ENCODE data around the gene LINGO3.
"Not testable (repeated sequence)": the region's sequence is repeated elsewhere in the genome, so short reads cannot be mapped to it uniquely, and the experiment has no call there.

Gene LINGO3

GRCh38 chr19:2288338-2288817, 19.6 kb downstream of the LINGO3 start:
- Histone ChIP-seq H2AFZ (ENCODE audit: low read length, unreplicated experiment) (no peak overlapping the region), H3K4me3 (ENCODE audit: low read depth, low read length) (no peak overlapping the region), H3K36me3 (ENCODE audit: insufficient read depth, low read length) (no peaks in the 10 kb centered on the region), H3K79me2 (ENCODE audit: control insufficient read depth, insufficient read depth, low read length, unreplicated experiment) (no peaks in the 10 kb centered on the region), H3K27me3 (ENCODE audit: insufficient read depth, low read length) (peaks cover 31% of the 10 kb centered on the region), H3K27ac (ENCODE audit: low read depth, low read length) (no peak overlapping the region), H3K4me1 (ENCODE audit: control insufficient read depth, insufficient read depth, low read length, unreplicated experiment) (peaks cover 4% of the 10 kb centered on the region)

- Histone ChIP-seq H3K4me3 (ENCODE audit: low read depth, low read length) (no peak overlapping the region), H2AFZ (ENCODE audit: low read length, unreplicated experiment) (no peak overlapping the region), H3K27ac (ENCODE audit: low read depth, low read length) (no peak overlapping the region), H3K4me1 (ENCODE audit: control insufficient read depth, insufficient read depth, low read length, unreplicated experiment) (peaks cover 4% of the 10 kb centered on the region), H3K27me3 (ENCODE audit: insufficient read depth, low read length) (peaks cover 31% of the 10 kb centered on the region), H3K79me2 (ENCODE audit: control insufficient read depth, insufficient read depth, low read length, unreplicated experiment) (no peaks in the 10 kb centered on the region), H3K36me3 (ENCODE audit: insufficient read depth, low read length) (no peaks in the 10 kb centered on the region)
Measured at GRCh38 chr19:2287585-2288337, 20.2 kb downstream of the LINGO3 start.

DNA sequence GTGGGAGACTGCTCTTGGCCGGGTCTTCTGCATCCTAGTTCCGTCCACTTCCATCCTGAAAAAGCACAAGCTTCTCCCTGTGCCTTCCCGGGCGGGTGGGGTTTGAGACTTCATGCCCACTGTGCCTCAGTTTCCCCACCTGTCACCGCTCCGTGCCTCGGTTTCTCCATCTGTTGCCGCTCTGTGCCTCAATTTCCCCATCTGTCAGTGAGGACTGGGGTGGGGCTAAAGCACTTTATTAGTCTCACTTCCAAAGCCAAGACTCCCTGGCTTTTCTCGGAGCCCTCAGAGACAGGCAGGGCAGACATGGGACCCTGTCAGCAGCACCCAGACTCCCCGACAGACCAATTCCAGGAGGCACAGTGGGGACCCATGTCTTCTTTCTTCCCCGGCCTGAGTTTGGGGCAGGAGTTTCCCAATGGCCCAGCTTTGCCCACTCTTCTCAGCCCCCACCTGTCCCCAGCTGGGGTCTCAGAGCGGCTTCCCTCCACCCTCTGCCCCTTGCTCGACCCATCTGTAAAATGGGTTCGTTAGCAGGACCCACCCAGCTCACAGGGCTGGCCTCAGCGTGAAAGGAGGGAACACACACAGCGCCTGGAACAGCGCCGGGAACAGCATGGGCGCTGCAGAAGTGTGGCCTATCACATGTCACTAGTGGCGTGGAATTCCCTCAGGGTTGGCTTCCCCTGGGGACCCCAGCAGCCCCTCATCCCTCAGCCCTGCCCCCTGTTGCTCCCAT, 21.4 kb downstream of the LINGO3 start:
- no peaks in the 10 kb centered on the region for H3K79me2 ChIP-seq (ENCODE audit: control insufficient read depth, insufficient read depth, low read length, unreplicated experiment)
- H3K36me3 ChIP-seq (ENCODE audit: insufficient read depth, low read length) = no peaks in the 10 kb centered on the region
- H3K4me3 ChIP-seq (ENCODE audit: low read depth, low read length) = no peak overlapping the region
- no peak overlapping the region for H2AFZ ChIP-seq (ENCODE audit: low read length, unreplicated experiment)
- no peak overlapping the region for H3K27ac ChIP-seq (ENCODE audit: low read depth, low read length)
- peaks cover 8% of the 10 kb centered on the region for H3K4me1 ChIP-seq (ENCODE audit: control insufficient read depth, insufficient read depth, low read length, unreplicated experiment)
- peaks cover 30% of the 10 kb centered on the region for H3K27me3 ChIP-seq (ENCODE audit: insufficient read depth, low read length)

DNA sequence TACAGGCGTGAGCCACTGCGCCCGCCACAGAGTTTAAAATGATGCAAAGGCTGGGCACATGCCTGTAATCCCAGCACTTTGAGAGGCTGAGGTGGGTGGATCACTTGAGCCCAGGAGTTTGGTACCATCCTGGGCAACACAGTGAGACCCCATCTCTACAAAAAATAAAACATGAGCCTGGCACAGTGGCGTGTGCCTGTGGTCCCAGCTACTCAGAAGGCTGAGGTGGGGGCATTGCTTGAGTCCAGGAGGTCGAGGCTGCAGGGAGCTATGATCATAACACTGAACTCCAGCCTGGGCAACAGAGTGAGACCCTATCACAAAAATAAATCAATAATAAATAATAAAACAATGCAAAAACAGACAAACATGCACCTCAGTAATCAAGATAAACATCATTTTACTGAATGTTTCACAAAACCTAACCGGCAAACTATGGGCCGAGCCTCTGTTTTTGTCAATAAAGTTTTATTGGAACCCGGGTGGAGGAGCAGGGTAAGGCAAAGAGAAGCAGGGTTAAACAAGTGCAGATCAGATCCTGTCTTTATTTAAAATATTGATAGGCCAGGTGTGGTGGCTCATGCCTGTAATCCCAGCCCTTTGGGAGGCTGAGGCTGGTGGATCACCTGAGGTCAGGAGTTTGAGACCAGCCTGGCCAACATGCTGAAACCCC, 24.0 kb downstream of the LINGO3 start:
- no peak overlapping the region for H2AFZ ChIP-seq (ENCODE audit: low read length, unreplicated experiment)
- no peaks in the 10 kb centered on the region for H3K79me2 ChIP-seq (ENCODE audit: control insufficient read depth, insufficient read depth, low read length, unreplicated experiment)
- H3K36me3 ChIP-seq (ENCODE audit: insufficient read depth, low read length) = no peaks in the 10 kb centered on the region
- peaks cover 4% of the 10 kb centered on the region; the same call in 1 of the 2 replicates for H3K27me3 ChIP-seq (ENCODE audit: insufficient read depth, low read length)
- peaks cover 4% of the 10 kb centered on the region for H3K4me1 ChIP-seq (ENCODE audit: control insufficient read depth, insufficient read depth, low read length, unreplicated experiment)
- no peak overlapping the region for H3K4me3 ChIP-seq (ENCODE audit: low read depth, low read length)
- no peak overlapping the region for H3K27ac ChIP-seq (ENCODE audit: low read depth, low read length)

DNA sequence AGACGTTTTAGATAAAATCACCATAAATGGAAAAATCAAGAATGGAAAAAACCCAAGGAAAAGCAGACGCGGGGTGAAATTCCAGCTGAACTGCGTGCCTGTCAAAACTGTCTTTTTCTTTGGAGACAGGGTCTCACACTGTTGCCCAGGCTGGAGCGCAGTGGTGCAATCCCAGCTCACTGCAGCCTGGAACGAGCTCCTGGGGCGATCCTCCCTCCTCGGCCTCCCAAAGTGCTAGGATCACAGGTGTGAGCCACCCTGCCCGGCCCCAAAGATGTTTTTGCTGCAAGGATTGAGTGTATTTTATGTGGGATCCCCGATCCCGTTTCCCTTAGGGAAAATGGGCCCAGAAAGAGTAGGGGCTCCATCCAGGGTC, 25.1 kb downstream of the LINGO3 start:
- Histone ChIP-seq H2AFZ (ENCODE audit: low read length, unreplicated experiment) (no peak overlapping the region), H3K79me2 (ENCODE audit: control insufficient read depth, insufficient read depth, low read length, unreplicated experiment) (no peaks in the 10 kb centered on the region), H3K4me1 (ENCODE audit: control insufficient read depth, insufficient read depth, low read length, unreplicated experiment) (peaks cover 4% of the 10 kb centered on the region), H3K4me3 (ENCODE audit: low read depth, low read length) (no peak overlapping the region), H3K36me3 (ENCODE audit: insufficient read depth, low read length) (no peaks in the 10 kb centered on the region), H3K27me3 (ENCODE audit: insufficient read depth, low read length) (no peaks in the 10 kb centered on the region), H3K27ac (ENCODE audit: low read depth, low read length) (no peak overlapping the region)

- Histone ChIP-seq H3K4me1 (ENCODE audit: control insufficient read depth, insufficient read depth, low read length, unreplicated experiment) (peaks cover 4% of the 10 kb centered on the region), H3K36me3 (ENCODE audit: insufficient read depth, low read length) (no peaks in the 10 kb centered on the region), H2AFZ (ENCODE audit: low read length, unreplicated experiment) (no peak within 1 kb of the TSS), H3K27ac (ENCODE audit: low read depth, low read length) (no peak within 1 kb of the TSS), H3K4me3 (ENCODE audit: low read depth, low read length) (peak within 1 kb of the TSS; percentile 29; the same call in 1 of the 2 replicates), H3K79me2 (ENCODE audit: control insufficient read depth, insufficient read depth, low read length, unreplicated experiment) (no peaks in the 10 kb centered on the region), H3K27me3 (ENCODE audit: insufficient read depth, low read length) (no peaks in the 10 kb centered on the region)
Measured at GRCh38 chr19:2282062-2282861, 25.7 kb downstream of the LINGO3 start, which contains the start of gene PEAK3. TSS of gene PEAK3 (minus strand) at chr19:2282175. CDS start at chr19:2280931, 1,244 bp downstream.

DNA sequence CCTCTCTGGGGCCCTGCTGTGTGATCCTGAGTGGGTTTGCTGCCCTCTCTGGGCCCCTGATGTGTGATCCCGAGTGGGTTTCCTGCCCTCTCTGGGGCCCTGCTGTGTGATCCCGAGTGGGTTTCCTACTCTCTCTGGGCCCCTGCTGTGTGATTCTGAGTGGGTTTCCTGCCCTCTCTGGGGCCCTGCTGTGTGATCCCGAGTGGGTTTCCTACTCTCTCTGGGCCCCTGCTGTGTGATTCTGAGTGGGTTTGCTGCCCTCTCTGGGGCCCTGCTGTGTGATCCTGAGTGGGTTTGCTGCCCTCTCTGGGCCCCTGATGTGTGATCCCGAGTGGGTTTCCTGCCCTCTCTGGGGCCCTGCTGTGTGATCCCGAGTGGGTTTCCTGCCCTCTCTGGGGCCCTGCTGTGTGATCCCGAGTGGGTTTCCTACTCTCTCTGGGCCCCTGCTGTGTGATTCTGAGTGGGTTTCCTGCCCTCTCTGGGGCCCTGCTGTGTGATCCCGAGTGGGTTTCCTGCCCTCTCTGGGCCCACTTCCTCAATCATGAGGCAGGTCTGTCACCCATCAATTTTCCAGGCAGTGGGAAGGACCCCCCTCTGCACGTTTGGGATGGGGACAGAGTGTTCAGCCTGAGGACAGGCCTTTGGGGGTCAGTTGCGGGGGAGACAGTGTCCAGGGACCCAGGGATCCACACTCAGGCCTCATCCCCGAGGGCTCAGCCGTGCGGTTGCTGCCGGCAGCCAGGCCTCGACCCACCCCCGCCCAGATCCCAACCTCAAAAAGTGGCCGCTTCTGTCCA, 26.5 kb downstream of the LINGO3 start:
- H3K4me3 ChIP-seq (ENCODE audit: low read depth, low read length) = peak overlapping the region; percentile 29; the same call in 1 of the 2 replicates
- not testable (repeated sequence) for H2AFZ ChIP-seq (ENCODE audit: low read length, unreplicated experiment); H3K27me3 ChIP-seq (ENCODE audit: insufficient read depth, low read length)

DNA sequence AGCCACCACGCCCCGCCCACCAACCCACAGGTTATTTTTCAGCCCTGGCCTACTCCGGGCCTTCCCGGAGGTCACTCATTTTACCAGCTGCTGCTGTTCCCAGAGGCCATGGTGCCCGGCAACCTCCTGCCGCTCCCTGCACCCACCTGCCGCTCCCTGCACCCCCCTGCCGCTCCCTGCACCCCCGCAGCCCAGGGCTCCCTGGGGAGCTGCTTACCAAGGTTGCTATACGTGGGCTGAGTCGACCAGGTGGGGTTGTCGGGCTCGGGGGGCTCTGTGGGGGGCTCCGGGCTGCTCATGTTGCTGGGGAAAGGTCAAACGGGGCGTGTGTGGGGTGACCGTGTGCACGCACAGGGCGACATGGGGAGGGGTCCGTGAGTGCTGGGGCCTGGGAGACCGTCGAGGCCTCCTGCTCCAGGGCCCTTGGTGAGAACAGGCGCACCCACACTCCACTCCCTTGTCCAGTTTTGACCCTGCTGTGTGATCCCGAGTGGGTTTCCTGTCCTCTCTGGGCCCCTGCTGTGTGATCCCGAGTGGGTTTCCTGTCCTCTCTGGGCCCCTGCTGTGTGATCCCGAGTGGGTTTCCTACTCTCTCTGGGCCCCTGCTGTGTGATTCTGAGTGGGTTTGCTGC, 27.2 kb downstream of the LINGO3 start:
- Histone ChIP-seq H2AFZ (ENCODE audit: low read length, unreplicated experiment) (no peak overlapping the region), H3K79me2 (ENCODE audit: control insufficient read depth, insufficient read depth, low read length, unreplicated experiment) (peaks cover 2% of the 10 kb centered on the region), H3K27me3 (ENCODE audit: insufficient read depth, low read length) (no peaks in the 10 kb centered on the region), H3K36me3 (ENCODE audit: insufficient read depth, low read length) (no peaks in the 10 kb centered on the region), H3K4me1 (ENCODE audit: control insufficient read depth, insufficient read depth, low read length, unreplicated experiment) (peaks cover 4% of the 10 kb centered on the region), H3K27ac (ENCODE audit: low read depth, low read length) (no peak overlapping the region), H3K4me3 (ENCODE audit: low read depth, low read length) (no peak overlapping the region)

More for the DNA sequence above, 26.5 kb downstream of the LINGO3 start:
- H3K36me3 ChIP-seq (ENCODE audit: insufficient read depth, low read length); H3K27ac ChIP-seq (ENCODE audit: low read depth, low read length); H3K79me2 ChIP-seq (ENCODE audit: control insufficient read depth, insufficient read depth, low read length, unreplicated experiment); H3K4me1 ChIP-seq (ENCODE audit: control insufficient read depth, insufficient read depth, low read length, unreplicated experiment): not testable (repeated sequence)

GRCh38 chr19:2278459-2279158, 29.3 kb downstream of the LINGO3 start:
- H3K36me3 ChIP-seq (ENCODE audit: insufficient read depth, low read length) = no peaks in the 10 kb centered on the region
- peaks cover 14% of the 10 kb centered on the region for H3K79me2 ChIP-seq (ENCODE audit: control insufficient read depth, insufficient read depth, low read length, unreplicated experiment)
- no peak overlapping the region for H3K27ac ChIP-seq (ENCODE audit: low read depth, low read length)
- no peaks in the 10 kb centered on the region for H3K27me3 ChIP-seq (ENCODE audit: insufficient read depth, low read length)
- no peak overlapping the region for H3K4me3 ChIP-seq (ENCODE audit: low read depth, low read length)
- H3K4me1 ChIP-seq (ENCODE audit: control insufficient read depth, insufficient read depth, low read length, unreplicated experiment) = peaks cover 4% of the 10 kb centered on the region
- H2AFZ ChIP-seq (ENCODE audit: low read length, unreplicated experiment) = no peak overlapping the region
